Transverse colon (tissue), 3 donors: Measurements from ENCODE around the gene MRPL28.

Source experiments
- CTCF ChIP-seq, 5 experiments: fragments of 200-600 bp in 3 of 5; fragments of 450-650 bp in 2 of 5; sonication (generic) in 3 of 5; IDR thresholded peaks; 1 replicate in 2 of 5; 2 replicates in 3 of 5; pipeline ENCODE4 v1.5.1; 2016 to 2017; ENCODE audit warnings: antibody characterized with exemption in 5 of 5, inconsistent platforms in 3 of 5, mild to moderate bottlenecking in 2 of 5, moderate library complexity in 1 of 5
- POLR2A ChIP-seq: fragments of 450-650 bp; IDR thresholded peaks from one replicate; pipeline ENCODE4 v1.6.1; 2016; ENCODE audit warnings: antibody characterized with exemption, mild to moderate bottlenecking, moderate library complexity

- TF ChIP-seq CTCF (IDR thresholded peaks at IDR 0.05): no peak
- TF ChIP-seq POLR2A: no peak
Measured at GRCh38 chr16:350203-350602, 20.1 kb downstream of the MRPL28 start.
